HG03457 (cell line): ENCODE measurements around the gene BEAN1.

Source experiments
- ATAC-seq: cut with Tn5 transposase; IDR thresholded peaks from one replicate; pipeline ENCODE4 v1.9.1; 2021; ENCODE audit warnings: moderate number of reproducible peaks; ENCODE audit not compliant: unreplicated experiment

The BEAN1 gene

GRCh38 chr16:66418165-66418962, 8.7 kb upstream of the BEAN1 start:
- ATAC-seq = no peak

GRCh38 chr16:66419527-66419926, 7.6 kb upstream of the BEAN1 start:
- no peak for ATAC-seq

GRCh38 chr16:66420396-66420795, 6.7 kb upstream of the BEAN1 start:
- ATAC-seq = no peak

- ATAC-seq = no peak
Measured at GRCh38 chr16:66421891-66422290, 5.2 kb upstream of the BEAN1 start.

GRCh38 chr16:66422366-66422765, 4.7 kb upstream of the BEAN1 start:
- no peak for ATAC-seq

GRCh38 chr16:66423177-66423576, 3.9 kb upstream of the BEAN1 start:
- ATAC-seq = no peak

GRCh38 chr16:66425651-66426050, 1.4 kb upstream of the BEAN1 start:
- ATAC-seq = no peak

- ATAC-seq = no peak
Measured at GRCh38 chr16:66426112-66427035, 721 bp upstream of the BEAN1 start.

- no peak for ATAC-seq
Measured at GRCh38 chr16:66427871-66428681, 981 bp downstream of the BEAN1 start.

- no peak for ATAC-seq
Measured at GRCh38 chr16:66428682-66429251, 1.7 kb downstream of the BEAN1 start.

- ATAC-seq = no peak
Measured at GRCh38 chr16:66429290-66429962, 2.3 kb downstream of the BEAN1 start.

GRCh38 chr16:66430214-66430613, 3.1 kb downstream of the BEAN1 start:
- ATAC-seq = no peak

- ATAC-seq = no peak
Measured at GRCh38 chr16:66431760-66432159, 4.7 kb downstream of the BEAN1 start.

- no peak for ATAC-seq
Measured at GRCh38 chr16:66432429-66432828, 5.3 kb downstream of the BEAN1 start.

- ATAC-seq = no peak
Measured at GRCh38 chr16:66434619-66435430, 7.7 kb downstream of the BEAN1 start.

- no peak for ATAC-seq
Measured at GRCh38 chr16:66435896-66436295, 8.8 kb downstream of the BEAN1 start.

- ATAC-seq = no peak
Measured at GRCh38 chr16:66437391-66437945, 10.4 kb downstream of the BEAN1 start.

- ATAC-seq = no peak
Measured at GRCh38 chr16:66438536-66438935, 11.4 kb downstream of the BEAN1 start.
